Activated CD8-positive, alpha-beta memory T cell treated with anti-CD3 and anti-CD28 coated beads, Interleukin-2, amount 50 U/mL, for 4 hours (primary cell): Measurements from ENCODE around the gene ICAM4.

Experiments
- DNase-seq: peaks from one replicate; pipeline ENCODE4 v3.0.0-alpha.2; 2020

ICAM4 gene

GRCh38 chr19:10291554-10292205, 4.9 kb downstream of the ICAM4 start:
- no peak for DNase-seq

- DNase-seq: peak; percentile 68
Observed at GRCh38 chr19:10292206-10292788, 5.5 kb downstream of the ICAM4 start.

GRCh38 chr19:10292789-10293636, 6.3 kb downstream of the ICAM4 start:
- DNase-seq: no peak

GRCh38 chr19:10293637-10294367, 7.0 kb downstream of the ICAM4 start:
- no peak for DNase-seq

- DNase-seq: no peak
Observed at GRCh38 chr19:10294368-10294697, 7.6 kb downstream of the ICAM4 start.

- peak; percentile 65 for DNase-seq
Observed at GRCh38 chr19:10295305-10295846, 8.6 kb downstream of the ICAM4 start.

- no peak for DNase-seq
Observed at GRCh38 chr19:10295847-10296591, 9.3 kb downstream of the ICAM4 start.

- DNase-seq: no peak
Observed at GRCh38 chr19:10299545-10300458, 13.0 kb downstream of the ICAM4 start.

- DNase-seq: no peak
Observed at GRCh38 chr19:10305139-10305806, 18.5 kb downstream of the ICAM4 start.

- no peak for DNase-seq
Observed at GRCh38 chr19:10306327-10306726, 19.6 kb downstream of the ICAM4 start.

GRCh38 chr19:10309423-10309822, 22.7 kb downstream of the ICAM4 start, which contains the start of gene ZGLP1:
TSS of gene ZGLP1 (minus strand) at chr19:10309815.
- DNase-seq: no peak

GRCh38 chr19:10315335-10316214, 28.8 kb downstream of the ICAM4 start, which contains the start of gene FDX2:
TSS of gene FDX2 (minus strand) at chr19:10316015. CDS start at chr19:10315996, 19 bp downstream.
- DNase-seq: peak; percentile 93

- DNase-seq: no peak
Observed at GRCh38 chr19:10316229-10317044, 29.7 kb downstream of the ICAM4 start.

- no peak for DNase-seq
Observed at GRCh38 chr19:10317045-10317856, 30.5 kb downstream of the ICAM4 start.

- DNase-seq: no peak
Observed at GRCh38 chr19:10317857-10318462, 31.2 kb downstream of the ICAM4 start.

GRCh38 chr19:10318807-10319682, 32.3 kb downstream of the ICAM4 start:
- no peak for DNase-seq
